Ishikawa (cell line): Measurements from ENCODE around the gene FGFBP2.

Experiments
- CEBPB ChIP-seq: IDR thresholded peaks from 2 replicates; pipeline ENCODE4 v1.6.1; 2012
- CREB1 ChIP-seq: IDR thresholded peaks from 2 replicates; pipeline ENCODE4 v1.6.1; 2012; ENCODE audit warnings: low read depth
- EGR1 ChIP-seq: IDR thresholded peaks from 2 replicates; pipeline ENCODE4 v1.6.1; 2012
- EP300 ChIP-seq: IDR thresholded peaks from 2 replicates; pipeline ENCODE4 v1.6.1; 2012; ENCODE audit warnings: borderline replicate concordance
- FOXM1 ChIP-seq: IDR thresholded peaks from 2 replicates; pipeline ENCODE4 v1.6.1; 2012; ENCODE audit warnings: low read depth, borderline replicate concordance
- MAX ChIP-seq: IDR thresholded peaks from 2 replicates; pipeline ENCODE4 v1.6.1; 2012
- NFIC ChIP-seq: IDR thresholded peaks from 2 replicates; pipeline ENCODE4 v1.6.1; 2012
- RAD21 ChIP-seq: IDR thresholded peaks from 2 replicates; pipeline ENCODE4 v1.6.1; 2012; ENCODE audit warnings: low read depth
- REST ChIP-seq: IDR thresholded peaks from 2 replicates; pipeline ENCODE4 v1.6.1; 2012; ENCODE audit warnings: low read depth, mild to moderate bottlenecking
- TAF1 ChIP-seq: IDR thresholded peaks from 2 replicates; pipeline ENCODE4 v1.6.1; 2012; ENCODE audit warnings: low read depth, mild to moderate bottlenecking
- TCF12 ChIP-seq: IDR thresholded peaks from 2 replicates; pipeline ENCODE4 v1.6.1; 2012; ENCODE audit warnings: low read depth
- TEAD4 ChIP-seq: IDR thresholded peaks from 2 replicates; pipeline ENCODE4 v1.6.1; 2012
- USF1 ChIP-seq: IDR thresholded peaks from 2 replicates; pipeline ENCODE4 v1.6.1; 2012
- YY1 ChIP-seq: IDR thresholded peaks from 2 replicates; pipeline ENCODE4 v1.6.1; 2012; ENCODE audit warnings: low read depth
- ZBTB7A ChIP-seq: IDR thresholded peaks from 2 replicates; pipeline ENCODE4 v1.6.1; 2012; ENCODE audit warnings: low read depth

Gene FGFBP2

GRCh38 chr4:15938182-15938581, 24.8 kb downstream of the FGFBP2 start:
- TF ChIP-seq YY1 (no peak), EGR1 (no peak), EP300 (peak; percentile 78; the same call in 1 of the 2 replicates), MAX (peak; percentile 61), ZBTB7A (no peak), NFIC (peak; percentile 89), TAF1 (no peak), USF1 (no peak), REST (no peak), CREB1 (no peak), TCF12 (peak; percentile 90), RAD21 (peak; percentile 15; the same call in 1 of the 2 replicates), TEAD4 (peak; percentile 44), FOXM1 (no peak; the same call in 1 of the 2 replicates), CEBPB (no peak)

GRCh38 chr4:15936495-15936894, 26.5 kb downstream of the FGFBP2 start:
- no peak for TF ChIP-seq EP300
- no peak for TF ChIP-seq YY1
- TF ChIP-seq CREB1, result no peak
- no peak for TF ChIP-seq RAD21
- TF ChIP-seq TCF12, result no peak
- no peak for TF ChIP-seq REST
- no peak for TF ChIP-seq EGR1

GRCh38 chr4:15935504-15936402, 27.2 kb downstream of the FGFBP2 start:
- TF ChIP-seq USF1 (no peak), FOXM1 (no peak), TCF12 (no peak), EP300 (no peak)

GRCh38 chr4:15934259-15934658, 28.7 kb downstream of the FGFBP2 start:
- TF ChIP-seq CREB1 (no peak), MAX (no peak), NFIC (no peak)

- TF ChIP-seq FOXM1, result no peak
- no peak for TF ChIP-seq RAD21
These were observed 31.3 kb downstream of the FGFBP2 start for GRCh38 chr4:15931451-15932210.

GRCh38 chr4:15930314-15930713, 32.7 kb downstream of the FGFBP2 start:
- no peak for TF ChIP-seq EGR1
- no peak for TF ChIP-seq RAD21
- TF ChIP-seq FOXM1, result no peak
- TF ChIP-seq NFIC, result no peak
- TF ChIP-seq YY1, result no peak
- TF ChIP-seq ZBTB7A, result no peak
